ENCODE results near the gene PDGFA.

DNA sequence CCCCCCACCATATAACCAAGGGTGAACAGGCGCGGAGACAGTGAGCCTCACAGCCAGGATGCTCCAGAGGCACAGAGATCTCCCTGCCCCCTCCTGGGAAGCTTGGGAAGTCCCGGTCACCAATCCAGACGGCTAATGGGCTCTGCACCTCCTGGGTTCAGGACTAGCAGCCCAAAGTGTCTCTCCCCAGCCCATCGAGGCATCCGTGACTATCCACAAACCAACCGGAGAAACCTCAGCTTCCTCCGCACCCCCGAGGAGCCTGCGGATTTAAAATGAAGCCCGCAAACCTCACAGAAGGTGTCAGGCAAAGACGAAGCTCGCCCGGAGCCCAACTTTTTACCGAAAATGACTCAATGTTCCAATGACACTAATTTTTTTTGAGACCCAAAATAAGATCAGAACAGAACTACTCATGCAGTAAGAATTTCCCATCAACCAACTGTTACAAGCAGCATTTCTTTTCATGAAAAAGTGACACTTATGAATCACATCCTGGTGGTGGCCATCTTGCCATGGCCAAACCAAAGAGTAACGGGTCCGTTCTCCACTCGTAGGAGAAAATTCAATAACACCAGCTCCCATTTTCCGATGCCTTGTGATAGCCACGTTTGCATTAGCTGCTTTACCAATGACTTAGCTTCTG lies 6.0 kb downstream of the PDGFA start:
- TF ChIP-seq, protein P1, sequence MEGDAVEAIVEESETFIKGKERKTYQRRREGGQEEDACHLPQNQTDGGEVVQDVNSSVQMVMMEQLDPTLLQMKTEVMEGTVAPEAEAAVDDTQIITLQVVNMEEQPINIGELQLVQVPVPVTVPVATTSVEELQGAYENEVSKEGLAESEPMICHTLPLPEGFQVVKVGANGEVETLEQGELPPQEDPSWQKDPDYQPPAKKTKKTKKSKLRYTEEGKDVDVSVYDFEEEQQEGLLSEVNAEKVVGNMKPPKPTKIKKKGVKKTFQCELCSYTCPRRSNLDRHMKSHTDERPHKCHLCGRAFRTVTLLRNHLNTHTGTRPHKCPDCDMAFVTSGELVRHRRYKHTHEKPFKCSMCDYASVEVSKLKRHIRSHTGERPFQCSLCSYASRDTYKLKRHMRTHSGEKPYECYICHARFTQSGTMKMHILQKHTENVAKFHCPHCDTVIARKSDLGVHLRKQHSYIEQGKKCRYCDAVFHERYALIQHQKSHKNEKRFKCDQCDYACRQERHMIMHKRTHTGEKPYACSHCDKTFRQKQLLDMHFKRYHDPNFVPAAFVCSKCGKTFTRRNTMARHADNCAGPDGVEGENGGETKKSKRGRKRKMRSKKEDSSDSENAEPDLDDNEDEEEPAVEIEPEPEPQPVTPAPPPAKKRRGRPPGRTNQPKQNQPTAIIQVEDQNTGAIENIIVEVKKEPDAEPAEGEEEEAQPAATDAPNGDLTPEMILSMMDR (IDR thresholded peaks at IDR 0.05), result no peak
- TF ChIP-seq POLR2A (IDR thresholded peaks at IDR 0.05), result no peak
